HG03558 (cell line): ENCODE measurements around the gene HYLS1.
"Not testable (repeated sequence)": the region's sequence is repeated elsewhere in the genome, so short reads cannot be mapped to it uniquely, and the experiment has no call there.

Source experiments
- ATAC-seq: cut with Tn5 transposase; IDR thresholded peaks from one replicate; pipeline ENCODE4 v1.9.1; 2021; ENCODE audit warnings: moderate number of reproducible peaks; ENCODE audit not compliant: unreplicated experiment; ENCODE audit errors: extremely low read depth

Gene HYLS1

DNA sequence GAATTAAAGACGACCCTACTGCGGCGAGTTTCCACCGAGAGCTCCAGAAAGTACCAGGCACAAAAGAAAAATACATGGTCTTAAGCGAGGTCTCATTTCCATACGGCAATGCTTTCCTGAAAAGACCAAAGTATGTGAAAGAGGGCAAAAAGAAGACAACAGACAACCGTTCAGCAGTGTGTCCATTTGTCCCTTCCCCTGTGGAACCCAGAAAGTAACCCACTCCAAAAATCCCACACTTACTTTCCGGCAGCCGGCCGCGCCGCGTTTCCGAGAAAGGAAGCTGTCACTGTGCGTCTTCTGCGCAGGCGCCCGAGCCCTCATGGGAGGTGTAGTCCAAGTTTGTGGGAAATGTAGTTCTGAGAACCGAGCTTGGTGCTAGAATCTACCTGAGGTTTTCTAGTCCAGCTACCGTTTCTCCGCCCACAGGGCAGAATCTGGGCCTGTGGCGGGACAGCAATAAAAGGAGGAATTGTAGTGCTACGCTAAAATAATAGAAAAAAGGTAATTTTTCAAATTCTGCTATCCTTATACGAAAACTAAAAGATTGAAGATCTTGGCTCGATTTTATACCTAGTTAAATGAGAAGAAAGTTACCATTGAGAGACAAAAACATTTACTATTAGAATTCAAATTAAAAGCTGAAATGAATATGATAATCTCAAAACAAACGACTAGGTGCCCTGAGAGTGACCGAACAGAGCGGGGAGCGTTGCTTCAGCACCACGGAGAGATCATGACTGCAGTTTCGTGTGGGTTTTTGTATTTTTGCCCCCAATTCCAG is 15.7 kb downstream of the HYLS1 start, which contains the start of gene PUS3:
TSS of gene PUS3 (minus strand) at position 280 of the 784 bp plus-strand sequence. CDS start 6,922 bp downstream, outside the sequence.
- ATAC-seq: peak; percentile 90

DNA sequence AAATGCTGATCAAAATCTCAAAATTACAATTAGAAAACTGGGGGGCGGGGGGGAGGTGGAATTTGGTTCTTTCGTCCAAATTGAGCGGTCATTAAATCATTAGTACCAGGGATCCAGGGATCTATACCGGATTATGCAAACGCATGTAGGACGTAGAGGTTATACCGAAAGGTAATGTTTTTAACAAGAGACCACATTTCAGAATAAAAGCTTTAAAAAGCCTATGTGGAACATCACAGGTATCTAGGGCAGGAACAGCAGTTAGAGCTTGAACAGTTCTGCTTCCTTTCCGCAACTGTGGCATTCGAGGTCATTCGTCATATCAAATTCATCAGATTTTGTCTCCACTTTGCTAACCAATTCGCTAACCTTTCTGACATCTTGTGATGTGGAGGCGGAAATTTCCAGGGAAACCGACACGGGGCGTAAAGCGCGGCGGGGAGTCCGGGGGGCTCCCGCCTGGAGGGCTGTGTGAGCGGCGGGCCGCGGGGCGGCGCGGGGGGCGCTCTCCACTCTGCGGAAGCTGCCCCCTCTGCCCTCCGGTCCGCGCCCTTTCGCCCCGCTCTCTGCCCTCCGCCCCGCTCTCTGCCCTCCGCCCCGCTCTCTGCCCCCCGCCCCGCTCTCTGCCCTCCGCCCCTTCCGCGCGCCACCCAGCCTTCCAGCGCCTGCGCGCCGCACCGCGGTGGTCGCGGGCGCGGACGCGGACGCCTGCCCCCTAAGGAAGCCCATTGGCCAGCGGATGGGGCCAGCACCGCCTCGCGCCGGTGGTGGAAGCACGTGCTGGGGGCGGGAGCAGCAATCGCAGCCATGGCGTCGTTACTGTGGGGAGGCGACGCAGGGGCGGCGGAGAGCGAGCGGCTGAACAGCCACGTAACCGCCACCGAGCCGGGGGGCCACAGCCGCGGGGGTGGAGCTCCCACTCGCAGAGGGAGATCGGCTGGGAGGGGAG is 16.5 kb downstream of the HYLS1 start, which contains the start of gene DDX25:
TSS of gene DDX25 (plus strand) at position 798 of the 949 bp plus-strand sequence. CDS start at position 808, 10 bp downstream.
- ATAC-seq: no peak

DNA sequence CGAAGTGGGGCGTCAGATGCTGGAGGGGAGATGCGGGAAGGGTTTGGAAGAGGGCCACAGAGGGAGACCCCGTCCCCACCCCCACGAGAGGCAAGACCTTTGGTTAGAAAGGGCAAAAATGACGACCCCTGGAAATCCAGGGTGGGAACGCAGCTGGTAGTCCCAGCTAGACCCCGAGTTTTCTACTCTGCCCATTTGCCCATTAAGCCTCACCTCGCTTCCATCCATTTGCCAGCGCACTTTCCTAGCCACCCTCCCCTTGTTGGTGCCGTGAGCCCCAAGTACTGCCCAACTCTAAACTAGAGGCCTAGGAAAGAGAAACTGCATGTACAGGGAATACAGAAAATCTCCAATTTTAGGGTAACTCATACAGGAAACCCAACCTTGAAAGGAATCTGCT is 17.2 kb downstream of the HYLS1 start:
- no peak for ATAC-seq

DNA sequence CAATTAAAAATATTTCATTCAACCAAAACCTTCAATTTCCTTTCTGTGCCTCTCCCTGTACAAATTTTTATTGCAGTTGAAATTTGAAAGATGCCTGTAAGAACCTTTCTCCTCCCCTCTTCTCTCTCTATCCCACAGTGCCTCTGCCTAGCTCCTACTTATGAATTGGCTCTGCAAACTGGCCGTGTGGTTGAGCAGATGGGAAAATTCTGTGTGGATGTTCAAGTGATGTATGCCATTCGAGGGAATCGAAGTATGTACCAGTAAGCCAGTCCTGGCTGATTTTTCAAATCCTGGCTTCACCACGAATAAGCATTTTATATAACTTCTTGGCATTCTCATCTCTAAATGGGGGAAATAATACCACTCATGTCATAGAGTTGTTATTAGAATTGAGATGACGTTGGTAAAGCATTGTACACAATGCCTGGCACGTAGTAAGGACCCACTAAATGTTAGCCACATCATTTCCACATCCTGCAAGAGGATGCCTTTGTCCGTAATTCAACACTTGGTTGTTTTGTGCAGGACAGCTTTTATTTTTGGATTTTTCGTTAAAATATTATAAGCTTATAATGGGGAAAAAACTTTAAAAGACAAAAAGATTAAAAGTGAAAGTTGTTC is 22.9 kb downstream of the HYLS1 start:
- no peak for ATAC-seq

DNA sequence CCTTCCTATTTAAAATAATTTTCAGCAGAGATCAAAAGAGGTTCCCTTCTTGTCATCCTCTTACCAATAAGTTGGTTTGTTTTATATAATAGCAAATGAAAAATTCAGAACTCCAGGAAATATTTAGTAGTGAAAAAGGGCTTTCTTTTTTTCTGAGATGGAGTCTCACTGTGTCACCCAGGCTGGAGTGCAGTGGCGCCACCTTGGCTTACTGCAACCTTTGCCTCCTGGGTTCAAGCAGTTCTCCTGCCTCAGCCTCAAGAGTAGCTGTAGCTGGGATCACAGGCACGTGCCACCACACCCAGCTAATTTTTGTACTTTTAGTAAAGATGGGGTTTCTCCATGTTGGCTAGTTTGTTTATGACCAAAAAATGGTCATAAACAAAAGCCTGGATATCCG is 27.1 kb downstream of the HYLS1 start:
- ATAC-seq: not testable (repeated sequence)

DNA sequence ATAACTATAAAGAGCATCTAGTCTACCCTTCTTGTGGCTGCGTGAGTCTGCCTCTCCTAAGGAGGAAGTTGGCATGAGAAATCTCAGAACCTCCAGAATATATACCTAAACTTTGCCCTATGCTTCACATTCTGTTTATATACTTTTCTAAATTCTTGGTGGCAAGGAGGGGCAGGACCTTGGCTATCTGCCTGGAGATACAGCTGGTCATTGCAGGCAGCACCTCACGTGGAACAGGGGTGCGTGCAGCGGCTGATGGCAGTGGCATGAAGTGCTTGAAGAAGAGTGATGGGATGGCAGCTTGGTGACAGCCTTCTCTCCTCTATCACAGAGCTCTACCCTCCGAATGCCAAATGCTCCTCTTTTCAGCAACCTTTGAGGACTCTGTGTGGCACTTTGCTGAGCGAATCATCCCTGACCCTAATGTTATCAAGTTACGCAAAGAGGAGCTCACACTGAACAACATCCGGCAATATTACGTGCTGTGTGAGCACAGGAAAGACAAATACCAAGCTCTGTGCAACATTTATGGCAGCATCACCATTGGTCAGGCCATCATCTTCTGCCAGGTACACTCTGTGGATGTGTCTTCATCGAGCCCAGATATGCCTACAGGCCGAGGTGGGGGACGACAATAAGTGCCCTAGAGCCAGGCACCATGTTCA is 29.3 kb downstream of the HYLS1 start:
- ATAC-seq: no peak

DNA sequence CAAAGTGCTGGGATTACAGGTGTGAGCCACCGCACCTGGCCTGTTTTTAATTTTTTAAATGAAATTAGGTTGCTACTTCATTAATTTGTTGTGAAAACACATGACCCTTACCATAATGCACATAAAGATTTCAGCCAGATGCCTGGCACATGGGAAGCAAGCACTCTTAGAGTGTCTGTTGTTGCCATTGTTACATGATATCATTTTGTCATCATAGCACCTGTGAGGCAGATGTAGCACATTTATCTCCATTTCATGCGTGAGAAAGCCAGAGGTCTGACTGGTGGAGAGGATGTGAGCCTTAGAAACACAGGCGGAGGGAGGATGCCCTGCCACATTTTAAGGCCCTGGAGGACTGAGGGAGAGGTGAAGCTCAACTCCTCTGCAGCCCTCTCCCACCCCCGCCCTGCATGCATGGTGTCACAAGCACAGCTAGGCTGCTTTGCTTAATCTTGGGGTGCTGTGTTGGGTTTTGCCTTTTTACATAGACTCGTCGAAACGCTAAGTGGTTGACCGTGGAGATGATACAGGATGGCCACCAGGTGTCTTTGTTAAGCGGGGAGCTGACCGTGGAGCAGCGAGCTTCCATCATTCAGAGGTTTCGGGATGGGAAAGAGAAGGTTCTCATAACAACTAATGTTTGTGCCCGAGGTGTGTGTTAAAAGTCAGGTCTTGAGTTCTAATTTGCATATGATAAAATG is 30.8 kb downstream of the HYLS1 start:
- ATAC-seq: no peak

DNA sequence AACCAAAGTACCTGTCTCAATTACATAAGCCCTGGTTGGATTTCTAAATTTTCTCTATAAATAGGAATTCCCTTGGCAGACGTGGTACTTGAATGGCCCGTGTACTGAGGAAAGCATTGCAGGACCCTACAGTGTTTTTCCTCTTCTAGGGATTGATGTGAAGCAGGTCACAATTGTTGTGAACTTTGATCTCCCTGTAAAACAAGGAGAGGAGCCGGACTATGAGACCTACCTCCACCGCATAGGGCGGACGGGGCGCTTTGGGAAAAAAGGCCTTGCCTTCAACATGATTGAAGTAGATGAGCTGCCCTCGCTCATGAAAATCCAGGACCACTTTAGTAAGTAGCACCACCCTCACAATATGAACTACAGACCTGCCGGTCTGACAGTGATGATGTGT is 33.6 kb downstream of the HYLS1 start:
- no peak for ATAC-seq

DNA sequence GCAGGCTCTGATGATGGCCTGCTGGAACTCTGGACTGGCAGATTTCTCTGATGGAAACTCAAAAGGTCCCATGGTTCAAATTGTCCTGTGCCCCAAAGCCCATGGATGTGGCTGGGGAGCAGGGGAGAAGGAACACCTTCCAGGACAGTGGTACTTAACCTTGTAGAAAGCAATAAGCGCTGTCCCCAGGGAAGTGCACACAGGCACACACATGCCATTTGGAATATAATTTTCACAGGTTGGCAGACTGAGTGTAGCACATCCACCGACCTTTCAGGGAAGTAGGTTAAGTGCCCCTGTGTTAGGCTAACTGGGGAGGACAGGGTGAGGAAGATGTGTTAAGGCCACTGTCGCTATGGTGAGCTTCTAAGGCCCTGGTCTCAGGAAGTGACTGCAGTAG is 34.7 kb downstream of the HYLS1 start:
- ATAC-seq: no peak

DNA sequence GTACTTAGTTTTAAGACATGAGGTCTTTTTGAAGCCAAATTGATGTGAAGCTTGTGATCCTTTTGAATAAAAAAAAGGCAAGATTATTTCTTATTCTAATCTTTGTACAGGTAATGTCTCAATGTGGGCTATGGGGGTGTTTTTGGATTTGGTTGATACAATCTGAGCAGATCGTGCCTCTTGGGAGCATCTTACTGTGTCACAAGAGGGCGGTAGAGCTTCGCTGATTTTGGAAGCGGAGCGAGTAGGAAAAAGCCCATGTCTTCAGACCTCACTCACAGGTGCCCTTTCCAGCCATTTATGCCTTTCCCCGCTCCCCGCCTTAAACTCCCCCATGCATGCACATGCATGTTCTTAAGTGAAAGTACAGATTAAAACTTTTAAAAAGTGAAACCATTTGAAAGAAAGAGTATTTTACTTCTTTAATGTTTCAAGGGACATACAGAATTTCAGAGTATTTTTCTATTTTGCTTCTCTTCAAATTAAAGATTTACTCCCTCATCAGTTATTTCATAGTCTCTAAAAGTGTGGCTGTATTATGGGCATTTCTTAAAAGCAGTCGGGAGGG is 35.6 kb downstream of the HYLS1 start:
- no peak for ATAC-seq

DNA sequence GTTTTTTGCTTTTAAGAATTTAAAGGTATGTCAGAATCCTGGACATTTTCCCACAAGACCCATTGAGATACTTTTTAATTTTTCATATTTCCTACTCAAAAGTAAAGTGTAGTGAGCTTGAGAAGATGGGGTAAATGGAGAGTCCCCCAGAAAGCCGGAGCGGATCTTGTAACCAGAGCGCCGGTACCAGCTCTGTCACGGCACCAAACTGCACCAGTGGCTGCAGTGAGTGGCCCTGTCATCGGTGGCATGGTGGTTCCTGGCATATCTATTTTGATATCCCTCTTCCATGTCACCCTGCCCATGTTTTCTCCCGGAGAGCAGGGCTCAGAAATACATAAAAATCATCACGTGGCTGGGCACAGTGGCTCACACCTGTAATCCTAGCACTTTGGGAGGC is 36.2 kb downstream of the HYLS1 start:
- ATAC-seq: no peak

DNA sequence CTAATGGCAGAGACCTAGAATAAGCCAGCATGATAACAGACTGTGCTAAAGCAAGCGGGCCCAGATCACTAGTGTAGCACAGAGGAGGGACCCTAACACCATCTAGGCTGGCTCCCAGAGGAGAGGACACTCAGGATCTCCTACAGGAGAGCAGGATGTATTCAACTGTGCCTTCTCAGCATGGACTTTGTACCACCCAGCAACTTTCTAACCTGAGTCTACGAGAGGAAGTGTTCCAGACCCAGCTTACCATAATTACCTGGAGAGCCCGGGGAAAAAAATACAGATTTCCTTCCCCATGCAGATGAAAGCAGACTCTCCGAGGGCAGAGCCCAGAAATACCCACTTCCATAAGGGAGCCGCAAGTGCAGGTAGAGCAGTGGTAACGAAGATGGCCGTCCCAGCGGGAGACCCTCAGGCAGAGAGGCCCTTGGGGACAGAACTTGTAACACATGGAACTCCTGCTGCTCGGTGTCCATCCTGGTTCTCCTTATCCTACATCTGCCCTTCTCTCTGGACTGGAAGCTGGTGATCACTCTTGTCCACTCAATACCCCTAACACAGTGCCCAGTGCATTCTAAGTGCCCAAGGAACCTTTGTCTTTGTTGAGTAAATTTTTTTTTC is 37.0 kb downstream of the HYLS1 start:
- no peak for ATAC-seq

DNA sequence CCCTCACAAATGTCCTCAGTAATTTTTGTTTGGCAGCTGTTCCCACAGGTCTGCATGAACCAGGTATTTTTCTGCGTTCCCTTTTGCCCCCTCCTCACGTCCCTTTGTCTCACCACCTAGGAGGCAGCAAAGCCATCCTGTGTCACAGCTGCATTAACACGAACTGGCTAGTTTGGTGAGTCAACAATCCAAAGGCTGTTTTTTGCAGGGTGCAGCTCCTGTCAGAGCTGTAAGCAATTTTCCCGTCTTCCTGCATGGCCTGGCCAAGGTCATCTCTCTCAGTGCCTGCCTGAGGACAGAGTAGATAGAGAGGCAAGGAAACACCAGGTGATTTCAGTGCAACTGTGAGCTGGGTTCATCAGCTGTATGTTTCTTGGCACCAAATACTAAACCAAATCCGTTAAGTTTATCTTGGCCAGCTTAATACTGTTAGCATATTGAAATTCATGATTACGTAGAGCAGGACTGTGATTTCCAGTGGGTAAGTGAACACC is 37.8 kb downstream of the HYLS1 start:
- ATAC-seq: no peak

DNA sequence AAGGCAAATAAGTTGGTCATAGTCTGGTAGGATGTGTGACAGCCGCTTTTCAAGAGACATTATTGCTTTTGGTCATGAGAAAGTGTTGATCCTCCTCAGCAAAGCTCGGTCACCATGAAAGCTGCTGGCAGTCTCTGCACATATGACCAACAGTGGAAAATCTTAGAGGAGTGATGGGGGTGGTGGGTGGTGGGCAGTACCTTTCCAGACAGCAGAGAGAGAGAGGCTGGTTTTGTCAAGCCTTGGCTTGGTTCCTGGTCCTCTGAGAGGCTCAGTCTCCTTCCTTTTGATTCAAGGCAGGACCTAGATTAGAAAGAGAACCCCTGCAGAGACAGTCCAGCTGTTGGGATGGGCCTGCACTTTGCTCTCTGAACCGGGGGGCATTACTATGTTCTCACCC is 38.3 kb downstream of the HYLS1 start:
- ATAC-seq: no peak

DNA sequence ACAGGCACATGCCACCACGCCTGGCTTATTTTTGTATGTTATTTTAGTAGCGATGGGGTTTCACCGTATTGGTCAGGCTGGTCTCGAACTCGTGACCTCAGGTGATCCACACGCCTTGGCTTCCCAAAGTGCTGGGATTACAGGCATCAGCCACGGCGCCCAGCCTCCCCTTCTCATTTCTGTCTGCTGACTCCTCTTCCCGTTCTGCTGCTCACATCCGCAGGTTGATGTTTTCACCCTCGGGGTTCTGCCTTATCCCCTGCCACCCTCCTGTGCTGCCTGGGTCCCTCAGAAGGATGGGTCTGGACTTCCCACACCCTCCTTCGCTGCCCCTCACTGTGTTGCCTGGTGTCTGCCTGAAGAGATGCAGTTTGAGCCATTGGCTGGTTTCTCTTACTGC is 39.2 kb downstream of the HYLS1 start:
- ATAC-seq: no peak

DNA sequence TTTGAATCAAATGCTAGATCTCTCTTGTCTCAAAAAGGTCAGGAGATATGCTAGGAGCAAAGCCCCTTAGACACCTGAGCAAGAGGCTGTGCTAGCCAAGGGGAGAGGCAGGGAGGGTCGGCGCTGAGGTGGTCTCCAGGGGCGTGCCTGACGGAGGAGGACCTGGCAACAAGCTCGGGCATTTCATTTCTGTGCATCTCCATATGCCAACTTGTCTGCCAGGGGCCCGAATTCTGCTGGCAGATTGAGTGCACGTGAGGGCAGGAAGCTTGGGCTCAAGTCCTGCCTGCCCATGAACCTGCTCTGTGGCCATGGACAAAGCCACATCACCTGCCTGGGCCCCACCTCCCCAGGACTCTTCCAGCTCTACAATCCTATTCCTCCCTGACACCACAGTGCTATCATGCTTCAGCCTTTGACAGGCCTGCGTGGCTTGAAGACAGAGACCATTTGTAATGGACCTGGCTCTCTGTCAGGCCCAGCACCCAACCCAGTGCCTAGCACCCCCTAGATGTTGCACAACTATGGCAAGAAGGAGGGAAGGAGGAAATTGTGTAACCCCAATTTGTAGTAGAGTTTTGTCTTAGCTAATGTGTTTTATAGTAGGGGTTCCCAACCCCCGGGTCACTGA is 42.1 kb downstream of the HYLS1 start:
- no peak for ATAC-seq

DNA sequence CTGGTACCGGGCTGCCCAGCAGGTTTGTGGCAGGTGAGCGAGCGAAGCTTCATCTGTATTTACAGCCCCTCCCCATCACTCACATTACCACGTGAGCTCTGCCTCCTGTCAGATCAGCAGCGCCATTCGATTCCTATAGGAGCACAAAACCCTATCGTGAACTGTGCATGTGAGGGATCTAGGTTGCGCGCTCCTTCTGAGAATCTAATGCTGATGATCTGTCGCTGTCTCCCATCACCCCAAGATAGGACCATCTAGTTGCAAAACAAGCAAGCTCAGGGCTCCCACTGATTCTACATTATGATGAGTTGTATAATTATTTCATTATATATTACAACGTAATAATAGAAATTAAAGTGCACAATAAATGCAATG is 42.6 kb downstream of the HYLS1 start:
- ATAC-seq: no peak

DNA sequence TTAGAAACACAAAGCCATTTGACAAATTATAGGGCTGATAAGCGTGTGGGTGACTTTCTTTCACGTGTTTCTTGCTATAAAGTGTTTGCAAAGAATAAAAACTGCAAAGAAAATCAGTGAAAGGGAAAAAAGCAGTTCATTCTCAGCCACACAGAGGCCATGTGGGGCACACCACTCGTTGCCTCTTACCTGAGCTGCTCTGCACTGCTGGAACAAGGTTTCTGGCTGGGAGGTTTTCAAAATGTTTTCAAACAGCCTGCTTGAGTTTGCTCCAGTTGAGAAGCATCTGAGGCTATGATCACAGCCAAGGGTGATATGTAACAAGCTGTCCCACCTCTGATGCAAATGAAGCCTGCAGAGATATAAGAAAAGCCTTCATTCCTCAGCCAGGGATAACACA is 43.6 kb downstream of the HYLS1 start:
- no peak for ATAC-seq
